Kidney epithelial cell (primary cell): Measurements from ENCODE around the gene BAZ1A. TPM values are rescaled to one million over a fixed set of nuclear protein-coding genes. Genes with fewer than 3 reads are reported as not detected.

Source experiments
- DNase-seq: peaks from one replicate; pipeline ENCODE4 v3.0.0-alpha.2; 2010; ENCODE audit warnings: low read depth
- H3K27me3 ChIP-seq: 2 replicates; pipeline ENCODE4 v1.6.0; 2011; ENCODE audit warnings: low read length; ENCODE audit not compliant: control insufficient read depth, insufficient read depth
- H3K36me3 ChIP-seq: 2 replicates; pipeline ENCODE4 v1.5.1; 2011; ENCODE audit warnings: low read length; ENCODE audit not compliant: control insufficient read depth, insufficient read depth
- H3K4me3 ChIP-seq: 2 replicates; pipeline ENCODE4 v1.5.1; 2011; ENCODE audit warnings: low read depth, mild to moderate bottlenecking, control low read depth, low read length
- CTCF ChIP-seq: IDR thresholded peaks from 2 replicates; pipeline ENCODE4 v1.5.1; 2011; ENCODE audit warnings: mild to moderate bottlenecking, moderate library complexity, low read length, control low read depth, inconsistent platforms; ENCODE audit not compliant: insufficient read depth, poor library complexity, severe bottlenecking
- total RNA-seq: library from RNA; depleted of rRNA; stranded (reverse); fragments of >200 nt; gene quantifications from 2 replicates; pipeline ENCODE4 v1.2.3, GENCODE V29; 2015

BAZ1A gene
- total RNA-seq = 36.1 and 44.2 TPM in 2 replicates

- H3K27me3 ChIP-seq = no peaks in the 10 kb centered on the region
- no peaks in the 10 kb centered on the region for H3K36me3 ChIP-seq
- H3K4me3 ChIP-seq = peak within 1 kb of the TSS; percentile 75
- no peak for TF ChIP-seq CTCF
- peak; percentile 76 for DNase-seq
Measured at GRCh38 chr14:34875031-34875922, at the start of gene BAZ1A. Gene BAZ1A (minus strand): TSS chr14:34875360. CDS start chr14:34874604, 756 bp downstream.

DNA sequence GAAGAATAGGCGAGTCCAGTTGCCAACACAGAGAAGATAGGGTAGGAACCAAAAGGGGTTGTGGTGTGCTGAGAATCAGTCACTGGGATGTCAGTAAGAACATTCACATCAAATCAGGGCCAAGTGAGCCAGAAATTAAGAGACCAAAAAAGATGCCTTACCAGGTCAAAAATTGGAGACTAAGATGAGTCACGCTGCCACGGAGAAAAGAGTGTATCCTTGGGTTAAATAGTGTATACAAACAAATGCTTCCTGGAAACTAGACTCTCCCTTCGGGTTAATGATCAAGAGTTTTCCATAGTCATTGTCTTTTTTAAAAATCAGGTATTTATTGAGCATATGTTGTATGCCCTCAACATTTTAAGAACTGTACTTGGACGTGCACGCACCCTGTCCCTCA, 45.2 kb upstream of the BAZ1A start:
- no peak overlapping the region for H3K4me3 ChIP-seq
- no peaks in the 10 kb centered on the region for H3K27me3 ChIP-seq
- DNase-seq = no peak
- no peak for TF ChIP-seq CTCF
- H3K36me3 ChIP-seq = no peaks in the 10 kb centered on the region

- TF ChIP-seq CTCF = no peak
- no peaks in the 10 kb centered on the region for H3K36me3 ChIP-seq
- no peak overlapping the region for H3K4me3 ChIP-seq
- DNase-seq = no peak
- no peaks in the 10 kb centered on the region for H3K27me3 ChIP-seq
Measured at GRCh38 chr14:34913619-34914018, 38.5 kb upstream of the BAZ1A start.

DNA sequence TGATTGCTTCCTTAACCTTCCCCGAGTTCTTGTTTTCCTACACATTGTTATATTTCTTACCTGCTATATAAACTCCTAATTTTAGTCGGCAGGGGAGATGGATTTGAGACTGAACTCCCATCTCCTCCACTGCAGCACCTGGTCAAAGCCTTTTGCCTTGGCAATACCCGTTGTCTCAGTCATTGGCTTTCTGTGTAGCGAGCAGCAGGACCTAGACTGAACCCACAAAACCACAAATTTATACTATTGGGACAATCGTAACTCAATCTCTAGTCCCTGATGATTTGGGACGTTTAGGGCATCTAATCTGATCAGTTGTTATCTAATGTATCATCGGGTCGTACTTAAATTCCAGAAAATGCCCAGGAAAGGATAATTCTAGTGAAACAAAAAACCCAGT, 37.8 kb upstream of the BAZ1A start:
- no peaks in the 10 kb centered on the region for H3K36me3 ChIP-seq
- DNase-seq = no peak
- no peak for TF ChIP-seq CTCF
- no peaks in the 10 kb centered on the region for H3K27me3 ChIP-seq
- no peak overlapping the region for H3K4me3 ChIP-seq

DNA sequence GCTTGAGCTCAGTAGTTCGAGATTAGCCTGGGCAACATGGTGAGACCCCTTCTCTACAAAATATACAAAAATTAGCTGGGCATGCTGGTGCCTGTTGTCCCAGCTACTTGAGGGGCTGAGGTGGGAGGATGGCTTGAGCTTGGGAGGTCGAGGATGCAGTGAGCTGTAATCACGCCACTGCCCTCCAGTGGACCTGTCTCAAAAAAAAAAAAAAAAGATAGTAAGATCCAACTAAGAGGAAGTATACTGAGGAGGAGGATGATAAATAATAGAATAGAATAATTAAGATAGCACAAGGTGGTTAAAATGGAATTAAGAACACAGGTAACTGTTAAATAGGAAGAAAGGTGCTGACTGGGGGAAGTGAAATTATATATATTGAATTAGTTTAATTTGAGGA, 37.0 kb upstream of the BAZ1A start:
- no peak overlapping the region for H3K4me3 ChIP-seq
- TF ChIP-seq CTCF = peak; percentile 8
- no peaks in the 10 kb centered on the region for H3K27me3 ChIP-seq
- no peaks in the 10 kb centered on the region for H3K36me3 ChIP-seq
- DNase-seq = no peak
